CD4-positive, CD25-positive, alpha-beta regulatory T cell (primary cell): Measurements from ENCODE around the gene KCNAB3. TPM values are rescaled to one million over a fixed set of nuclear protein-coding genes. Genes with fewer than 3 reads are reported as not detected.

ENCODE experiments used
- ATAC-seq, 2 donors: fragments of 150-1000 bp; cut with Tn5 transposase; one replicate each; pipeline ENCODE4 v1.10.0; 2021; ENCODE audit warnings: low read depth in 2 of 2, moderate number of reproducible peaks in 2 of 2, moderate library complexity in 1 of 2
- DNase-seq, 3 donors: peaks; one replicate each; pipeline versions ENCODE4 v3.0.0 to v3.0.0-alpha.2; 2012 to 2022; ENCODE audit warnings: mixed read lengths in 1 of 3
- H3K27ac ChIP-seq: one replicate; pipeline ENCODE4 v1.7.0; 2013; ENCODE audit warnings: mild to moderate bottlenecking, low read length; ENCODE audit not compliant: insufficient read depth, poor library complexity, severe bottlenecking
- H3K27me3 ChIP-seq: one replicate; pipeline ENCODE4 v1.7.0; 2013; ENCODE audit warnings: low read length; ENCODE audit not compliant: control insufficient read depth, insufficient read depth
- H3K36me3 ChIP-seq: one replicate; pipeline ENCODE4 v1.7.0; 2013; ENCODE audit warnings: mild to moderate bottlenecking, low read length, moderate library complexity; ENCODE audit not compliant: control insufficient read depth, insufficient read depth
- H3K4me1 ChIP-seq: 2 replicates; pipeline ENCODE4 v1.7.0; 2013; ENCODE audit warnings: mild to moderate bottlenecking, low read length; ENCODE audit not compliant: insufficient read depth, control insufficient read depth, poor library complexity, severe bottlenecking
- H3K4me3 ChIP-seq: one replicate; pipeline ENCODE4 v1.7.0; 2013; ENCODE audit warnings: low read depth, mild to moderate bottlenecking, low read length, moderate library complexity
- H3K9me3 ChIP-seq, 2 experiments: 1 replicate in 1 of 2; 2 replicates in 1 of 2; pipeline ENCODE4 v1.7.0; 2013; ENCODE audit warnings: low read length in 2 of 2, mild to moderate bottlenecking in 1 of 2, moderate library complexity in 1 of 2; ENCODE audit not compliant: control insufficient read depth in 2 of 2
- H3K27ac Mint-ChIP-seq, 3 donors: one replicate each; pipeline ENCODE4 v1.8.0; 2020 to 2022; ENCODE audit warnings: mild to moderate bottlenecking in 3 of 3, mixed read lengths in 3 of 3, moderate library complexity in 2 of 3
- H3K27me3 Mint-ChIP-seq: one replicate; pipeline ENCODE4 v1.8.0; 2022; ENCODE audit warnings: mild to moderate bottlenecking, mixed read lengths
- H3K36me3 Mint-ChIP-seq: one replicate; pipeline ENCODE4 v1.8.0; 2020; ENCODE audit warnings: mixed read lengths
- H3K4me1 Mint-ChIP-seq, 4 donors: one replicate each; pipeline ENCODE4 v1.8.0; 2020 to 2022; ENCODE audit warnings: mixed read lengths in 4 of 4, mild to moderate bottlenecking in 1 of 4
- H3K4me3 Mint-ChIP-seq, 4 donors: one replicate each; pipeline ENCODE4 v1.8.0; 2020 to 2022; ENCODE audit warnings: mild to moderate bottlenecking in 4 of 4, mixed read lengths in 4 of 4, moderate library complexity in 3 of 4
- H3K9me3 Mint-ChIP-seq, 7 donors: one replicate each; pipeline ENCODE4 v1.8.0; 2020 to 2022; ENCODE audit warnings: mixed read lengths in 7 of 7, mild to moderate bottlenecking in 3 of 7, moderate library complexity in 2 of 7
- polyA plus RNA-seq, 4 donors: library from polyadenylated mRNA; unstranded; fragments of 300-500 nt; fragmentation: Illumina TruSeq; gene quantifications; one replicate each; pipeline ENCODE4 v1.2.3, GENCODE V29; 2021
- total RNA-seq: library from RNA; stranded (reverse); gene quantifications from one replicate; pipeline ENCODE4 v1.2.3, GENCODE V29; 2022

Gene KCNAB3
- total and polyA plus RNA-seq, 5 donors from 2014 or later: 0.06 to 8.0 (median 0.21) TPM; not detected in 1

DNA sequence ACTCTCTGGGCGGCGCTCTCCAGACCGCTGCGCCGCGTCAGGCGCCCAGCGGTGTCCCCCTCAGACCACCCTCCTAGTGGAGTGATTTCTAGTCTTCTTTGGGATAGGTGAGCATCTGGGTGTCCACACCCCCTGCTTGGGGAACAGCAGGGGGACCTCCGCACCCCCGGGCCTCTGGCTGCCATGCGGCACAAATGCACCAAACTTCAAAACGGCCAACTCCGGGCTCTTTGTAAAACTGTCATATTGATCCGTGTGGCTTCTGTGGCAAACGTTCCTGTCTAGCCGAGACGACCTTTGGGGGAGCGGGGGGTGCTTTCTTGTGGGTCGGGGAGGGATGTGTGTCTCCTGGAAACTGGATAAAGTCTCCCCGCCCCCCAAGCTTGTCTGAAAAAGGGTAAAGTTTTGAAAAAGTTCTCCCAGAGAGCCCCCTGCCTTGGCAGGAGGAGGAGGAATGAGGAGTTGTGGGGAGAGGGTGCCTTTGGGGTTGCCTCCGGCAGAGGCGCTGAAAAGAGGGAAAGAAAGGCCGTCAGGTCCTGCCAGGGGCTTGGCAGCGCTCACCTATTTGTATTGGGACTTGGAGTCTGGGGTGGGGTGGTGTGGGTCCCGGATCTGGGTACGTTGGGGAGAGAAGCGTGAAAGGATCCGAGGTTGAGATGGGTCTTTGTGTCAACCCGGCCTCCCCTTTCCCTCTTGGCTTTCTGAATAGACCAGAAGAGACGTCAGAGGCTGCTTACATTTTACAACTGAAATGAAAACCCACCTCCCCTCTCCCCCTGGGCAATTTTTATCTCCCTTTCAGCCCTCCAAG, 43.2 kb downstream of the KCNAB3 start:
- DNase-seq: peak; percentile 50 to 65 (median 60)
- Mint-ChIP-seq H3K27ac (no peak overlapping the region), H3K4me3 (no peak overlapping the region), H3K4me1 (peaks cover 0 to 22% (median 7%) of the 10 kb centered on the region in 4 donors), H3K36me3 (peaks cover 16% of the 10 kb centered on the region), H3K9me3 (no peaks in the 10 kb centered on the region), H3K27me3 (peaks cover 7% of the 10 kb centered on the region)
- peaks cover 68% of the 10 kb centered on the region for H3K4me1 ChIP-seq
- ATAC-seq: no peak
- peak overlapping the region; percentile 87 for H3K4me3 ChIP-seq
- H3K27ac ChIP-seq: peak overlapping the region; percentile 82
- no peaks in the 10 kb centered on the region for H3K27me3 ChIP-seq
- peaks cover 19% of the 10 kb centered on the region for H3K36me3 ChIP-seq
- no peaks in the 10 kb centered on the region for H3K9me3 ChIP-seq

DNA sequence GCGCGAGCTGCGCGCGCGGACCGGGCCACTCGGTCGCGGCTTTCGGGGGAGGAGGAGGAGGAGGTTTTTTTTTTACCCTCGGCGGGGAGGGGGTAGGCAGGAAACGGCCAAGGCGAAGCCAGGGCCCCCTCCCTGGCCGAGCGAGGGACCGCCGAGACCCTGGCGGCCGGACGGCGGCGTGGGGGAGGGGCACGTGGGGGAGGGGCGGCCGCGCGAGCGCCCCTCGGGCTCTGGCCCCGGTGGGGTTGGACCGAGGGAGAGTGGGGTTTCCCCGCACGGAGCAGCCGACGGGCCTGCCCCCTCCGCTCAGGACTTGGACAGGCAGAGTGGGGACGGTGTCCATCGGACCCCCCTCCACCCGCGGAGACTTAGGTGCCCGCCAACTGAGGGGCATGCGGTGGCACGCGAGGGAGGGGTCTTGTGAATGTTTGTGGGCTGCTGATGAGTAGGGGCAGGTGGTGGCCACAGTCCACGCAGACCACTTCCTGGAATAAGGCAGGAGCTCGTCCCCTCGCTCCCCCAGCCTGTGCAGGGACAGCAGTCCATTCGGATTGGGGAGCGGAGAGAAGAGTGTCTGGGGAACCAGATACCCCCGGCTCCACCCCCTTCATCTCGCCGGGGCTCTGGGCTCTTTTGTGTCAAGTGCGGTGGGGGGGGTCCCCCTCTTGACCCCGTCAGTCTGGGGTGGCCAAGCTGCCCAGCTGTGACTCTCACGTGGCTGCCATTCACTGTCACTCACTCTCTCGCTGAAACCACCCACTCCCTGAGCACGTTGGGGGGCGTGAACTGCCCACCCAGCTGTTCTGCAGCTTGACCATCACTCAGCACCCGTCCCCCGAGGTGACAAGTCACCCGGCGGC, 44.1 kb downstream of the KCNAB3 start:
- Mint-ChIP-seq H3K4me1 (peaks cover 0 to 15% (median 7%) of the 10 kb centered on the region in 4 donors), H3K27ac (no peak overlapping the region), H3K4me3 (peak overlapping the region in 1 of 4 donors; percentile 50), H3K27me3 (peaks cover 7% of the 10 kb centered on the region), H3K9me3 (no peaks in the 10 kb centered on the region), H3K36me3 (peaks cover 13% of the 10 kb centered on the region)
- Histone ChIP-seq H3K27me3 (no peaks in the 10 kb centered on the region), H3K9me3 (no peaks in the 10 kb centered on the region), H3K4me3 (peak overlapping the region; percentile 87), H3K36me3 (peaks cover 13% of the 10 kb centered on the region), H3K4me1 (peaks cover 76% of the 10 kb centered on the region), H3K27ac (peak overlapping the region; percentile 82)
- DNase-seq (peak; percentile 34 to 55 (median 51)), ATAC-seq (peak in 1 of 2 donors; percentile 4)

DNA sequence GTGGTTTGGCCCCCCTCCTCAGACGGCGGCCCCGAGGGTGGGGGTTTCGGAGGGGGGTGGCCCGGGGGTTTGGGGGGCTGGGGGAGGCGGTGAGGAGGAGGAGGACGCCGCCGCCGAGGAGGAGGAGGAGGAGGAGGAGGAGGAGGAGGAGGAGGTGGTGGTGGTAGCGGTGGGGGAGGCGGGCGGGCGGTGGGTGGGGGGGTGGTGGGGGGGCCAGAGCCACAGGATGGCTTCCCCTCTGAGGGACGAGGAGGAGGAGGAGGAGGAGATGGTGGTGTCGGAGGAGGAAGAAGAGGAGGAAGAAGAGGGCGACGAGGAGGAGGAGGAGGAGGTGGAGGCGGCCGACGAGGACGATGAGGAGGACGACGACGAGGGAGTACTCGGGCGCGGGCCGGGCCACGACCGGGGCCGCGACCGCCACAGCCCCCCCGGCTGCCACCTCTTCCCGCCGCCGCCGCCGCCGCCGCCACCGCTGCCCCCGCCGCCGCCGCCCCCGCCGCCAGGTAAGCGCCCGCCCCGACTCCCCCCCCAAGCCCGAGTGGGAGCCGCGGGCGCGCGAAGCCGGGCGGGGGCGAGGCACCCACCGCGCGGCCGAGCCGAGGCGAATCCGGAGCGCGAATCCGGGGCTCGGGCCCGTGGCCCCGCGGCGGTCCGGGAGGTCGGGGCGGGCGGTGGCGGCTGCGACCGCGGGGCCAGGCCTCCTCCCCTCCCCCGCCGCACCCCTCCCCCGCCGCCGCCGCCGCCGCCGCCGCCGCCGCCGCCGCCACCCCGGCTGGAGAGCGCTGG, 44.9 kb downstream of the KCNAB3 start:
- Histone ChIP-seq H3K27ac (peak overlapping the region; percentile 82), H3K4me3 (no peak overlapping the region), H3K4me1 (peaks cover 81% of the 10 kb centered on the region), H3K27me3 (no peaks in the 10 kb centered on the region), H3K9me3 (no peaks in the 10 kb centered on the region), H3K36me3 (peaks cover 12% of the 10 kb centered on the region)
- peaks cover 7% of the 10 kb centered on the region for H3K27me3 Mint-ChIP-seq
- peaks cover 0 to 8% (median 7%) of the 10 kb centered on the region in 4 donors for H3K4me1 Mint-ChIP-seq
- H3K36me3 Mint-ChIP-seq: peaks cover 7% of the 10 kb centered on the region
- DNase-seq (peak; percentile 24 to 36 (median 28)), ATAC-seq (no peak)
- H3K9me3 Mint-ChIP-seq: no peaks in the 10 kb centered on the region
- peak overlapping the region in 2 of 4 donors; percentile 77 to 84 for H3K4me3 Mint-ChIP-seq
- H3K27ac Mint-ChIP-seq: peak overlapping the region in 1 of 3 donors; percentile 58

DNA sequence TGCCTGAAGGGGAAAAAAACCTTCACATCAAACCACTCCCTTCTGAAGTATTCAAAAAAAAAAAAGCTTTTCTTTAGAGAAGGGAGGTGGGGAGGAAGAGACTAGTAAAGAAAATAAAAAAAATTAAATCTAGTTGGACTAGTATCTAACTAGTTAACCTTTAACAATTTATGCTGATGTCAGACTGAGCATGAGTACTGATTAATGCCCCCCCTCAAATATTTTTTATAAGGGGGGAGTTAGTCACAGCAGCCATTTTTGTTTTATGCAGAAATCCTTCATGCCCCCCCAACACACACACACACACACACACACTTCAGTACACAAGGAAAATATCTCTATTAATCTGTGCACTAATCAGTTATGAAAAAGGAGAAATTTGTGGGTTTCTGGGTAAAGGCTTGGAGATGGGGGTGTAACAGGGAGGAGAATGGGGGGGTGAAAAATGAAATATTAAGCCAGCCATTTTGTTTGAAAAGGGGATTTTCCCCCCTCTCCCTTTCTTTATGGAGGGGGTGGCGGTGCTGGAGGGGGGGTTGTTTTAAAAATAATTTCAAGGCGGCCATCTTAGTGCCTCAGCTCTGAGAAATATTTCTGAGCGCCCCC, 45.8 kb downstream of the KCNAB3 start:
- no peaks in the 10 kb centered on the region for H3K27me3 ChIP-seq
- Mint-ChIP-seq H3K27me3 (peaks cover 7% of the 10 kb centered on the region), H3K9me3 (no peaks in the 10 kb centered on the region), H3K27ac (peak overlapping the region in 2 of 3 donors; percentile 72 to 86), H3K4me3 (peak overlapping the region in 1 of 4 donors; percentile 89), H3K4me1 (peaks cover 0 to 8% (median 7%) of the 10 kb centered on the region in 4 donors), H3K36me3 (peaks cover 7% of the 10 kb centered on the region)
- H3K4me3 ChIP-seq: peak overlapping the region; percentile 64
- DNase-seq (peak; percentile 41 to 57 (median 46)), ATAC-seq (no peak)
- H3K36me3 ChIP-seq: peaks cover 14% of the 10 kb centered on the region
- H3K27ac ChIP-seq: peak overlapping the region; percentile 67
- H3K9me3 ChIP-seq: no peaks in the 10 kb centered on the region
- H3K4me1 ChIP-seq: peaks cover 72% of the 10 kb centered on the region

DNA sequence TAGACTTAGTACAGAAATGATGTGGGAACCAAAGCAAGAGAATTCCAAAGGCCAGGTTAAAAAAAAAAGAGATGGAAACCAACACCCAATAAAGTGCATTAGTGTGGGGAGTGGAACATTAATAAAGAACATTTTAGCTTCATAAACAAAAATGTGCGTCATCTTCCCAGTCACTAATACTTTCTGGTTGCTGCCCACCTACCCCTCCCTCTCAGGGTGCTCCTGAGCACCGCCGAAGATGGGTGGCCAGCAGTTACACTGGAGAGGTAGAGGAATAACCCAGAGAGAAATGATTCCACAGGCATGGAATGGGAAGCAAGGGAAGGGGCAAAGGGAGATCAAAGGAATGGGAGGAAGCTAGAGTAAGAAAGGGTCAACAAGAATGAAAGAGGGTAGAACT, 47.0 kb downstream of the KCNAB3 start:
- Histone ChIP-seq H3K36me3 (peaks cover 14% of the 10 kb centered on the region), H3K27me3 (no peaks in the 10 kb centered on the region), H3K4me3 (peak overlapping the region; percentile 64), H3K9me3 (no peaks in the 10 kb centered on the region), H3K4me1 (peaks cover 59% of the 10 kb centered on the region), H3K27ac (peak overlapping the region; percentile 67)
- Mint-ChIP-seq H3K27ac (no peak overlapping the region), H3K36me3 (peaks cover 7% of the 10 kb centered on the region), H3K27me3 (peaks cover 7% of the 10 kb centered on the region), H3K4me3 (no peak overlapping the region), H3K9me3 (no peaks in the 10 kb centered on the region), H3K4me1 (peaks cover 0 to 8% (median 7%) of the 10 kb centered on the region in 4 donors)
- no peak for DNase-seq
- no peak for ATAC-seq

DNA sequence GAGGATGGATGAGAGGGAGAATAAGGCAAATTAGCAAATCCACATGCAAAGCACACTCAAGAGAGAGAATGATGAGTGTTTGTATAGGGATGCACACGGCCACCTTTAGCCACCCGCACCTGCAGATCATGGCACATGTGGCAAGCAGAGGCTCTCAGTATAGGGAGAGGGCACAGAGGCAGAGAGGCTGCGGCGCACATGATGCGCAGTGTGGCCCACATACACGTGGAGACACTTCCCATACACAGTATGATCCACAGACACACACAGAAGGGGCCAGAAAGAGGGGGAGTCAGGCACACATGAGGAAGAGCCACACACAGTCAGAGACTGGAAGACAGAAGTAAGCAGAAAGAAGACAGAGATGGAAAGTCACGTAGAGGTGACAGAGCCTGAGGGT, 47.6 kb downstream of the KCNAB3 start:
- Histone ChIP-seq H3K27ac (peak overlapping the region; percentile 67), H3K4me1 (peaks cover 57% of the 10 kb centered on the region), H3K9me3 (no peaks in the 10 kb centered on the region), H3K4me3 (peak overlapping the region; percentile 64), H3K36me3 (peaks cover 14% of the 10 kb centered on the region), H3K27me3 (no peaks in the 10 kb centered on the region)
- Mint-ChIP-seq H3K9me3 (no peaks in the 10 kb centered on the region), H3K4me3 (no peak overlapping the region), H3K27me3 (peaks cover 7% of the 10 kb centered on the region), H3K4me1 (peaks cover 0 to 11% (median 7%) of the 10 kb centered on the region in 4 donors), H3K36me3 (peaks cover 7% of the 10 kb centered on the region), H3K27ac (no peak overlapping the region)
- no peak for ATAC-seq
- no peak for DNase-seq
